ENCODE results near the gene MEGF6.
A peak's percentile ranks its signal among the peaks of the same experiment; 100 is the strongest.

Gene MEGF6

GRCh38 chr1:3456964-3457909, 154.1 kb downstream of the MEGF6 start:
- DNase-seq (ENCODE audit: low spot score): no peak

DNA sequence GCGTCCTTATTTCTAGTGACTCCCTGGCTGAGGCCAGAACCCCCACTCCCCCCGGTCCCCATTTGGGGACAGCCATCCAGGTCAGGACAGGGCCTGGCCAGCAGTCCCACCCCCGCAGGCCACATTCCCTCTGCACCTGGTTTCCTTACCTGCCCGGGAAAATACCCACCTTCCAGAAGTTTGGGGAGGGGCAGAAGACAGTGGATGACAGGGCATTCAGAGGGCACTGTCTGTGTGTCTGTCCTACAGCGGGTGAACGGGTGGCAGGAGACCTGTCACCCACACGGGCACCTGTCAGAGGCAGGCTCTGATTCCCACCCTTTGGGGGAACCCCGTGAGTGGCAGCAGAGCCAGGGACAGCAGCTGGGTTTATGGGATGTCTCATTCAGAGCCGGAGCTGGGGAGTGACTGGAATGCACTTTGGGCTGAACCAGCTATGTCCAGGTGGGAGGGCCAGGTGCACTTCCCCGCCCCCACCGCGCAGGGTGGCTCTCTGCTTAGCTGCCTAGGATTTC, 154.8 kb downstream of the MEGF6 start:
- no peak for DNase-seq (ENCODE audit: low spot score)

DNA sequence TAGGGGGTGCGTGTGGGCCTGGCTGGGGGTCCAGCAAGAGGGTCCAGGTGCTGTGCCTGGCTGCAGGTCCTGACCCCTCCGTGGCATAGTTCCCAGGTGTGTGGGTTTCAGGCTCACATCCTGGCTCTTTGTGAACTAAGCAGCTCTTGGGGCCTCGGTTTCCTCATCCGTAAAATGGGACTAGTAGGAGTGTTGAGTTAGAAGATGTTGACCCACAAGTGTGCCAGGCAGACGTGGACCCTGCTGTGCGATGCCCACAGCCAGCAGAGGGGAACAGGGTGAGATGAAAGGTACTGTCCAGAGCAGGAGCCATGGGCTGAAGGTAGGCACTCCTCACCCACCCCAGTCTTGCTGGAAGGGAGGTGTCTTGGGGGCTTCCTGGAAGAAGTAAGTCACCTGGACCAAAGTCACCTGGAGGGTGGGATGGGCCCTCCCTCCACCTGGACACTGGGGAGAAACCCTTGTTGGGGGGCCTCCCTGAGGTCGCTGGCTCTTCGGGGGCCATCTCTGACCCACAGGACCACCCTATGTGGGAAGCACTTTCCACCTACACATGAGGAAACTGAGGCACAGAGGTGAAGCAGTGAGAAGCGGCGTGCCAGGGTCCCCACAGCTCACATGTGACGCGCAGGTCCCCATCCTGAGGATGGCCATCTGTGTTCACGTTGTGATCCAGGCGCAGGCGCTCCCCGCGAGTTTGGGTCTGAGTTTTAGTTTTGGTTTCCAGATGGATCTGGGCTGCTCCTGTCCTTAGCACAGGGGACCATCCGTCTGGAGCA, 155.4 kb downstream of the MEGF6 start:
- DNase-seq (ENCODE audit: low spot score): no peak

- DNase-seq (ENCODE audit: low spot score): no peak
These were observed 156.3 kb downstream of the MEGF6 start for GRCh38 chr1:3454811-3455618.

DNA sequence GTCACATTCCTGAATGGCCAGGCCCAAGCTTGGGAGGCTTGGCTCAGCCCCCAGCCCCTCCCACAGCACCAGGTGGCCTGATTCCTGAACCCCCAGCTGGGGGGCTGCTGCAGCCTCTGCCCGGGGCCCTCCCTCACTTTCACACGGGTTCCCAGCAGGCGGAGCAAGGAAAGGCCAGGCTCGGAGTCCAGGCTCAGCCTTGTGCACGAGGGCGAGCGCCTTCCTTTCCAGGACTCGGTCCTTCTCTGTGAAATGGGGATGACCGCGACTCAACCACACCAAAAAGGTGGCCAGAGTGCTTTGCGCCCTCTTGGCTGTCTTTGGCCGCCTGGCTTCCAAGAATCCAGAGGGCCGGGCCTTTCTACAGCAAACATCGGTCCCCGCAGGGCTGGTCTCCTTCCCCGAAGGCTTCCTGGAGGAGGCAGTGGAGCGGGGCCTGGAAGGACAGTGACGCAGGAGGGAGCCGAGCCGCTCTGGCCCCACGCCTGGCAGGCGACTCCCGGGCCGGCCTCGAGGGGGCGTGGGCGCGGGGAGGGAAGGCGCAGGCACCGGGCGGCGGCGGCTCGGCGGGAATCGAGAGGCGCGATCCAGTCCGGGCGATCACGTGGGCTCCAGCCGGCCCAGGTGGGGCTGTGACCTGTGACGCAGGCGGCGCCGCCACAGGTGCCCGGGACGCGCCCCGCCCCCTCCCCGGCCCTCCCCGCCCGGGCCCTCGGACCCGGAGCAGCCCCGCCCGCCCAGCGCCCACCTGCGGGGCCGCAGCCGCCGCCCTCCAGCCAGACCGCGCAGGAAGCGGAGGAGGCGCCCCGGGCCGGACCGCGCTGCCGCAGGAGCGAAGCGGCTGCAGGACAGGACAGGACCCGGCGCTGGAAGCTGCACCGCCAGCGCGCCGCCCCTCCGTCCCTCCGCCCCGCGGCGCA, 157.2 kb downstream of the MEGF6 start, which contains the start of gene ARHGEF16:
Gene ARHGEF16, plus strand, starts transcription at position 775 of the 920 bp plus-strand sequence. CDS start 8,420 bp downstream, outside the sequence.
- DNase-seq (ENCODE audit: low spot score): peak; percentile 17

DNA sequence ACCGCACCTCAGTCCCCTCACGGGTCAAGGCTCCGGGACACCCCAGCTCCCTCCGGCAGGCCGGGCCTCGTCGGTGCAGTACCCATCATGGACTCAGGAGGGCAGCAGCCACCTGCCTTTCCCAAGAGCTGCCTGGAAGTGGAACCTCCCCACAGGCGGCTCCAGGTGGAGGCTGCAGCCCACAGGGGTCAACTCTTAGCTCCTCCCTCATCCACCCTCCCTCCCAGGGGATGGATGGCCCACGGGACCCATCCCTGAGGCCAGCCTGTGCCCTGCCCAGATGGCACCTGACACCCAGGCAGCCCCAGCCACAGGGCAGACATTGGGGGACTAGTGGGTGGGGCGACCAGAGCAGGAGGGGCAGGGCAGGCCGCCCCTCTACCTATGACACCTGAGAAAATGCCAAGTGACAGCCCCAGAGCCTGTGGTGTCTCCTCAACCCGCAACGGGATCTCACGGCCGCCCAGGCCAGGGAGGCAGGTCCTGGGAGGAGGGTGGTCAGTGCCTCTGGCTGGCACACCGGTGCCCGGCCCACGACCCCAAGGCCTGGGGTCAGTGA, 158.0 kb downstream of the MEGF6 start:
- peak; percentile 65 for DNase-seq (ENCODE audit: low spot score)

- no peak for DNase-seq (ENCODE audit: low spot score)
These were observed 158.5 kb downstream of the MEGF6 start for GRCh38 chr1:3452866-3453175.

DNA sequence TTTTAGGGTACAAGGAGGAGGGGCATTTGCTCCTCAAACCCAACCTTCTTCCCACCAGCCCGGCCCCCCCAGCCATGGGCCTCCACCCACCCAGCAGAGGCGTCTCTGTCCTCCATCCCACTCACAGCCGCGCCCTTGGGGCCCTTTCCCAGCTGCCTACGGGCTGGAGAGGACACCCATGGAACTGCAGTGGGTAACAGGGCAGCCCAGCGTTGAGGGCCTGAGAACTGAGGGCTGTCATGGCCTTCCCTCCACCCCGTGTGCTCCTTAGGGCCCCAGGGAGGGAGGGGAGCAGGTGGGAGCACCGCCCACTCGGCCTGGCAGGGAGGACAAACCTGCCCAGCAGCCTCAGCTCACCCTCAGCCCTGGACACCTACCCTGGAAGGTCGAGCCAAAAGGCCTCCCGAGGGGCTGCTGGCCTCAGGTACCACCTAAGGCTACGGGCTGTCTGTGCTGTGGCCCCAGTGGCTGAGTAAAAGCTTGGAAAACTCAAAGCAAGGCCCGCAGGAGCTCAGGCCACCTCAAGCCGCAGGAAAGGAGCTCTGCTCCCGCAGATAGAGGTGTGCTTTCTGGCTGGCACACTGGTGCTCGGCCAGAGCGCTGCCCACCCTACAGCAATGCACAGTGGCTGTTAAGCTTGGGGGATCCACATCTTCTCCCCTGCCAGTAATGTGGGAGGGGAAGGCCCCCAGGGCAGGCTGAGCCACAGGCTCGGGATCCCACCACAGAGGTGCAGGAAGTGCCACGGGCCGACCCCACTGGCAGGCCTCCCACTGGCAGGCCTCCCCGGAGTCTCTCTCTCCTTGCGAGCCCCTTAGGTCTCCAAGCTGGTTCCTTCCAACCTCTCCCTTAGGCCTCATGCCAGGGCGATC, 159.1 kb downstream of the MEGF6 start:
- DNase-seq (ENCODE audit: low spot score): no peak

DNA sequence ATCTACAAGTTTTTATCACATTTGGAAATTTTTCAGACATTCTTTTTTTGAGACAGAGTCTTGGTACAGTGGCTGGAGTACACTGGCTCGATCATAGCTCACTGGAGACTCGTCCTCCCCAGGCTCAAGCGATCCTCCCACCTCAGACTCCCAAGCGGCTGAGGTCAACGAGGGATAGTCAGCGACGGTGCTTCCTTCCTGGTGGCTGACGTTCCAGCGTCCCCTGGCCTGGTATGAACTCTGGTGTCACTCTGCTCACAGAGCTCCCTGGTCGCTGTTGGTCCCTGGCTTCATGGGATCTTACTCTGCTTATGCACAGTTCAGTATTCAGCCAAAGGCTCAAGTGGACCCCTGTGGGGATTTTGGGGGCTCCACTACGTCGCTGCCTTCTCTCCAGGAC, 160.3 kb downstream of the MEGF6 start:
- no peak for DNase-seq (ENCODE audit: low spot score)

DNA sequence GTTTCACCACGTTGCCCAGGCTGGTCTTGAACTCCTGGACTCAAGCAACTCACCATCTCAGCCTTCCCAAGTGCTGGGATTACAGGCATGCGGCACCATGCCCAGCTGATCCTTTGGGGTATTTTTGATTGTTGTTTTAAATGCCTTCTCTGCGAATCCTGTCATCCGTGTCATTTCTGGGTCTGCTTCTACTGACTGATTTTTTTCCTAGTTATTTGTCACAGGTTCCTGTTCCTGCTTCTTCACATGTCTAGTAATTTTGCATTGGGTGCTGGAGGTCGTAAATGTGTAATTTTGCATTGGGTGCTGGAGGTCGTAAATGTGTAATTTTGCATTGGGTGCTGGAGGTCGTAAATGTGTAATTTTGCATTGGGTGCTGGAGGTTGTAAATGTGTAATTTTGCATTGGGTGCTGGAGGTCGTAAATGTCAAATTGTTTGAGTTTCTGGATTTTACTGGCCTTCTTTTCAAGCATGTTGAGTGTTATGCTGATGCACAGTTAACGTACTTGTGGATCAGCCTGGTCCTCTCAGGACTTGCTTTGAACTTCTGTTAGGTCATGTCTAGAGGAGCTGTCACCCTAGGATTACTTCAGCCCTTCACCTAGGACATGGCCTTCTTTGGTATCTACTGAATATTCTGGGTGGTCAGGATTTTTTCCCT, 161.0 kb downstream of the MEGF6 start:
- DNase-seq (ENCODE audit: low spot score): no peak

DNA sequence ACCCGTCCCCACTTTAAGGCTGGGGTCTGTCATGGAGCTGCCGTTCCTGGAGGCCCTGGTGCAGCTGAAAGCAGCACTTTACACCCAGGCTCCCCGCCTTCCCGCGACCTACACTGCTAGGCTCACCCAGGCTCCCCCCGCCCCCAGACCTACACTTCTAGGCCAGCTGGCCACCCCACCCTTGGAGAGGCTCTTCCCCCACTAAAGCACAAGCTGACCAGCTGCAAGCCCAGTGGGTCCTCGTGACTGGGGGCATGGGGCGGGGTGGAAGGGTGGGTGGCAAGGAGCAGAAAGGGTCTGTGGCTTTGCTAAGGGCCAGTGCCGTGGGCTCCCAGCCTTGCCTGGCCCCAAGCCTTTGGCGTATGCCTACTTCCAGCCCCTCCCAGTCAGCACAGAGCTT, 166.6 kb downstream of the MEGF6 start:
- no peak for DNase-seq (ENCODE audit: low spot score)

- DNase-seq (ENCODE audit: low spot score): no peak
These were observed 167.0 kb downstream of the MEGF6 start for GRCh38 chr1:3444298-3444697.

- no peak for DNase-seq (ENCODE audit: low spot score)
These were observed 167.5 kb downstream of the MEGF6 start for GRCh38 chr1:3443807-3444206.

- DNase-seq (ENCODE audit: low spot score): no peak
These were observed 168.4 kb downstream of the MEGF6 start for GRCh38 chr1:3442901-3443300.

DNA sequence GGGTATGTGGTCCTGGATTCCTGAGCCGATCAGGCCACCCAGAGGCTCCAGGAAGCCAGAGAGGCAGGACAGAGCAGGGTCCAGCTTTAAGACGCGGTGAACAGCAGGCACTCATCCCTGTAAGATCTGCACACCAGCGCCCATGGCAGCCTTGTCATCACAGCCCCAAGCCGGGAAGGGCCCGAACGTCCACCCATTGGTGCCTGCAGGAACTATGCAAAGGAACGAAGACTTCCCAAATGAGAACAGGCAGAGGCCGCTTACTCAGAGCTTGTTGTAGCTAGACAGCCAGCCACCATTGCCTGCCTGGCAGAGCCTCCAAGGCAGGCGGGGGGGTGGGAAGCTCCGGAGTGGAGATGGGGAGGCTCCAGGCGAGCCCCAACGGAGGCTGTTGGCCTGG, 169.0 kb downstream of the MEGF6 start:
- DNase-seq (ENCODE audit: low spot score): no peak

DNA sequence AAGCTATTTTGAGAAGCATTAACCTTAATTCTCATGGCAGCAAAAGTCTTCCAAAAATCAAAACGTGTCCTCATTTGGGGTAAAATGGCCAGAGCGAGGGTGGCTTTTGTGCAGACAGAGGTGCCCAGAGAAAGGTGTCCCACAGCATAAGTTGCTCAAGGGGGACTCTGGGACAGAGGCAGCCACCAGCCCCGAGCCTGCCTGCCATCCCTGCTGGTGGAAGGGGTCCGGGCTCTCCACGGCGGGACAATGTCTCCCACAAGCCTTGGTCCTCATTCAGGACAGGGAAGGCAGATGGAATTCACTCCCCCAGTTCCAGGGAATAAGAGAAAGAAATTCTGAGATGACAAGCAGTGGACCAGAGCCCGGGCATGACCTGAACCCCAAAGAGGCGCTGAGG, 169.4 kb downstream of the MEGF6 start:
- no peak for DNase-seq (ENCODE audit: low spot score)

DNA sequence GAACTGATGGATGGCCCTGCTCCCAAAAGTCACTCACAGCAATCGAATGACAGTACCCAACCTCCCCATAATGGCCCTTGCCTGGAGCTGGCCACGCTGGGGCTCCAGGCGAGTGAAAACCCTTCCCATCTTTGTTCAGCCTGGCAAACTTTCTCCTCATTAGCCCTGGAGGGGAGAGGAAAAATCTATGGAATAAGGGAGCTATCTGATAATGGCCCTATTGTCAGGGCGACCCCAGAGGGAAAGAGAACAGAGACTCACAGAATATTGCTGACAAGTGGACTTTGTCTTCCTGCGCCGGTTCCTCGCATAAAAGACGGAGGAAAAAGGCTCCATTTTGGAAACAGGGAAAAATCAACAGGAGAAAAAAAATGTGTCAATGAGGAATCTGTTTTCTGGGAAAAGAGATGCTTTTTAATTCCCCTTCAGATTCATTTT, 169.9 kb downstream of the MEGF6 start:
- DNase-seq (ENCODE audit: low spot score): no peak

GRCh38 chr1:3440711-3441409, 170.4 kb downstream of the MEGF6 start:
- DNase-seq (ENCODE audit: low spot score): no peak

Data from CD4-positive, alpha-beta T cell treated with Interleukin-6 at 100 ng/mL for 8 hours (primary cell).